ENCODE results near the gene RBFOX2.

The RBFOX2 gene

GRCh38 chr22:35688913-35689675, 339.5 kb downstream of the RBFOX2 start:
- no peak for DNase-seq
